GM23338 (cell line): ENCODE results near the gene SLC37A1. TPM values are rescaled to one million over a fixed set of nuclear protein-coding genes. Genes with fewer than 3 reads are reported as not detected.

Source experiments
- ATAC-seq: fragments of 200-7000 bp; cut with Tn5 transposase; 3 replicates; pipeline ENCODE4 v1.9.1; 2020
- DNase-seq: peaks from one replicate; pipeline ENCODE4 v3.0.0-alpha.2; 2015; ENCODE audit warnings: low spot score
- H2AFZ ChIP-seq: fragments of 200-600 bp; sonication (generic); 2 replicates; pipeline ENCODE4 v1.8.0; 2016; ENCODE audit warnings: antibody characterized with exemption, mild to moderate bottlenecking, moderate library complexity
- H3F3A ChIP-seq: fragments of 200-600 bp; sonication (generic); replicated peaks from 2 replicates; pipeline ENCODE4 v1.8.0; 2017; ENCODE audit warnings: antibody characterized with exemption, mixed run types, low read depth
- H3K27ac ChIP-seq: fragments of 200-600 bp; sonication (generic); 2 replicates; pipeline ENCODE4 v1.6.1; 2016; ENCODE audit warnings: low read depth
- H3K27me3 ChIP-seq: fragments of 200-600 bp; sonication (generic); 2 replicates; pipeline ENCODE4 v1.8.0; 2016; ENCODE audit warnings: mild to moderate bottlenecking, mixed run types, moderate library complexity; ENCODE audit not compliant: insufficient read depth
- H3K36me3 ChIP-seq: fragments of 200-600 bp; sonication (generic); 2 replicates; pipeline ENCODE4 v1.8.0; 2016; ENCODE audit warnings: mild to moderate bottlenecking; ENCODE audit not compliant: insufficient read depth
- H3K4me1 ChIP-seq: fragments of 200-600 bp; sonication (generic); 2 replicates; pipeline ENCODE4 v1.8.0; 2016; ENCODE audit warnings: mild to moderate bottlenecking, moderate library complexity; ENCODE audit not compliant: insufficient read depth
- H3K4me2 ChIP-seq: fragments of 200-600 bp; sonication (generic); 2 replicates; pipeline ENCODE4 v1.7.1; 2017; ENCODE audit warnings: mixed run types
- H3K4me3 ChIP-seq: fragments of 200-600 bp; sonication (generic); 2 replicates; pipeline ENCODE4 v1.6.1; 2016; ENCODE audit warnings: mixed run types
- H3K79me2 ChIP-seq: fragments of 200-600 bp; sonication (generic); replicated peaks from 2 replicates; pipeline ENCODE4 v1.8.0; 2017; ENCODE audit warnings: mild to moderate bottlenecking; ENCODE audit not compliant: insufficient read depth
- H3K9me2 ChIP-seq: fragments of 200-600 bp; sonication (generic); 2 replicates; pipeline ENCODE4 v1.8.0; 2017; ENCODE audit not compliant: insufficient read depth
- H4K20me1 ChIP-seq: fragments of 200-600 bp; sonication (generic); replicated peaks from 2 replicates; pipeline ENCODE4 v1.8.0; 2017; ENCODE audit warnings: mild to moderate bottlenecking; ENCODE audit not compliant: insufficient read depth
- H3K27ac Mint-ChIP-seq: 2 replicates; pipeline ENCODE4 v1.8.0; 2020; ENCODE audit warnings: inconsistent platforms, mild to moderate bottlenecking, moderate library complexity, mixed read lengths
- H3K27me3 Mint-ChIP-seq: 3 replicates; pipeline ENCODE4 v1.8.0; 2022; ENCODE audit warnings: low read depth, mild to moderate bottlenecking, moderate library complexity, mixed read lengths, inconsistent platforms; ENCODE audit not compliant: insufficient read depth, poor library complexity
- H3K36me3 Mint-ChIP-seq: 3 replicates; pipeline ENCODE4 v1.8.0; 2021; ENCODE audit warnings: low read depth, mild to moderate bottlenecking, inconsistent platforms, moderate library complexity, mixed read lengths
- H3K4me1 Mint-ChIP-seq: 3 replicates; pipeline ENCODE4 v1.8.0; 2020; ENCODE audit warnings: mild to moderate bottlenecking, inconsistent platforms, mixed read lengths
- H3K4me3 Mint-ChIP-seq: 3 replicates; pipeline ENCODE4 v1.8.0; 2021; ENCODE audit warnings: moderate library complexity, mild to moderate bottlenecking, inconsistent platforms, mixed read lengths
- H3K9me3 Mint-ChIP-seq: 3 replicates; pipeline ENCODE4 v1.8.0; 2020; ENCODE audit warnings: moderate library complexity, mild to moderate bottlenecking, inconsistent platforms, mixed read lengths
- CREB1 ChIP-seq: fragments of 250-450 bp; sonication (Bioruptor Pico); IDR thresholded peaks from 2 replicates; pipeline ENCODE4 v1.5.0; 2020; ENCODE audit warnings: low read depth, mild to moderate bottlenecking, moderate library complexity
- CTCF ChIP-seq, 2 experiments: fragments of 200-600 bp in 1 of 2; sonication (generic) in 1 of 2; conservative IDR thresholded peaks; 2 replicates each; pipeline versions ENCODE4 v1.5.1 to v1.6.1; 2016 to 2017; ENCODE audit warnings: antibody characterized with exemption in 2 of 2, low read depth in 2 of 2, mild to moderate bottlenecking in 2 of 2, moderate library complexity in 1 of 2
- ZNF114 ChIP-seq: fragments of 250-450 bp; sonication (Bioruptor Pico); IDR thresholded peaks from 2 replicates; pipeline ENCODE4 v1.5.0; 2020; ENCODE audit warnings: mild to moderate bottlenecking, moderate library complexity
- ZNF331 ChIP-seq: fragments of 250-450 bp; sonication (Bioruptor Pico); IDR thresholded peaks from 2 replicates; pipeline ENCODE4 v1.5.0; 2020; ENCODE audit warnings: low read depth, mild to moderate bottlenecking, moderate library complexity
- ZNF462 ChIP-seq: fragments of 250-450 bp; sonication (Bioruptor Pico); IDR thresholded peaks from 2 replicates; pipeline ENCODE4 v1.5.0; 2020; ENCODE audit warnings: mild to moderate bottlenecking, moderate library complexity
- polyA plus RNA-seq: library from polyadenylated mRNA; unstranded; fragments of >200 nt; fragmentation: Nextera tagmentation; extraction: Ambion mirVana; gene quantifications from 2 replicates; pipeline ENCODE4 v1.2.1, GENCODE V29; 2016
- total RNA-seq: library from RNA; depleted of rRNA; stranded (reverse); fragments of >200 nt; shearing (Covaris generic); gene quantifications from 2 replicates; pipeline ENCODE4 v1.2.3, GENCODE V29; 2014

SLC37A1 gene
- total and polyA plus RNA-seq, 2 experiments from 2014 or later = 14.0 to 30.3 TPM

- Histone ChIP-seq H3K4me2 (no peak overlapping the region), H3K4me1 (no peaks in the 10 kb centered on the region; the same call in 1 of the 2 replicates), H4K20me1 (no peaks in the 10 kb centered on the region), H3K9me2 (no peaks in the 10 kb centered on the region), H3K27me3 (no peaks in the 10 kb centered on the region), H3K4me3 (no peak overlapping the region), H2AFZ (no peak overlapping the region), H3K27ac (no peak overlapping the region), H3K36me3 (no peaks in the 10 kb centered on the region), H3F3A (no peaks in the 10 kb centered on the region), H3K79me2 (no peaks in the 10 kb centered on the region)
- Mint-ChIP-seq H3K27ac (no peak overlapping the region), H3K9me3 (no peaks in the 10 kb centered on the region; the same call in 2 of the 3 replicates), H3K4me1 (peaks cover 7% of the 10 kb centered on the region), H3K27me3 (peaks cover 10% of the 10 kb centered on the region), H3K36me3 (no peaks in the 10 kb centered on the region), H3K4me3 (no peak overlapping the region)
- no peak for DNase-seq
- TF ChIP-seq ZNF331 (CRISPR knock-in tag) (no peak), CREB1 (CRISPR knock-in tag) (no peak), CTCF (conservative IDR thresholded peaks at IDR 0.05; ENCODE audit: low read depth in 2 of 2) (no peak), ZNF114 (CRISPR knock-in tag) (no peak), ZNF462 (CRISPR knock-in tag) (no peak)
- ATAC-seq = no peak
Measured at GRCh38 chr21:42621819-42622177, 108.1 kb downstream of the SLC37A1 start.
